HG02642 (cell line): Measurements from ENCODE around the gene S100P.
A peak's percentile ranks its signal among the peaks of the same experiment; 100 is the strongest.
"Not testable (repeated sequence)": the region's sequence is repeated elsewhere in the genome, so short reads cannot be mapped to it uniquely, and the experiment has no call there.

Experiments used
- ATAC-seq: cut with Tn5 transposase; IDR thresholded peaks from one replicate; pipeline ENCODE4 v1.9.1; 2021; ENCODE audit warnings: mild to moderate bottlenecking; ENCODE audit not compliant: unreplicated experiment, poor library complexity

S100P gene

DNA sequence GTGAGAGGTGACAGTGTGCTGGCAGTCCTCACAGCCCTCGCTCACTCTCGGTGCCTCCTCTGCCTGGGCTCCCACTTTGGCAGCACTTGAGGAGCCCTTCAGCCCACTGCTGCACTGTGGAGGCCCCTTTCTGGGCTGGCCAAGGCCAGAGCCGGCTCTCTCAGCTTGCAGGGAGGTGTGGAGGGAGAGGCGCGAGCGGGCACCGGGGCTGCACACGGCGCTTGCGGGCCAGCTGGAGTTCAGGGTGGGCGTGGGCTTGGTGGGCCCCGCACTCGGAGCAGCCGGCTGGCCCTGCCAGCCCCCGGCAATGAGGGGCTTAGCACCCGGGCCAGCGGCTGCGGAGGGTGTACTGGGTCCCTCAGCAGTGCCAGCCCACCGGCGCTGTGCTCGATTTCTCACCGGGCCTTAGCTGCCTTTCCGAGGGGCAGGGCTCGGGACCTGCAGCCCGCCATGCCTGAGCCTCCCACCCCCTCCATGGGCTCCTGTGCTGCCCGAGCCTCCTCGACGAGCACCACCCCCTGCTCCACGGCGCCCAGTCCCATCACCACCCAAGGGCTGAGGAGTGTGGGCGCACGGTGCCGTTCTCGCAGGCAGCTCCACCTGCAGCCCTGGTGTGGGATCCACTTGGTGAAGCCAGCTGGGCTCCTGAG, 21.0 kb upstream of the S100P start:
- not testable (repeated sequence) for ATAC-seq

DNA sequence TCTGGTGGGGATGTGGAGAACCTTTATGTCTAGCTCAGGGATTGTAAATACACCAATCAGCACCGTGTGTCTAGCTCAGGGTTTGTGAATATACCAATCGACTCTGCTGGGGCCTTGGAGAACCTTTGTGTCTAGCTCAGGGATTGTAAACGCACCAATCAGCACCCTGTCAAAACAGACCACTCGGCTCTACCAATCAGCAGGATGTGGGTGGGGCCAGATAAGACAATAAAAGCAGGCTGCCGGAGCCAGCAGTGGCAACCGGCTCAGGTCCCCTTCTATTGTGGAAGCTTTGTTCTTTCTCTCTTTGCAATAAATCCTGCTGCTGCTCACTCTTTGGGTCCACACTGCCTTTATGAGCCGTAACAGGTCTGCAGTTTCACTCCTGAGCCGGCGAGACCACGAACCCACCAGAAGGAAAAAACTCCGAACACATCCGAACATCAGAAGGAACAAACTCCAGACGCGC, 20.5 kb upstream of the S100P start:
- ATAC-seq: not testable (repeated sequence)

DNA sequence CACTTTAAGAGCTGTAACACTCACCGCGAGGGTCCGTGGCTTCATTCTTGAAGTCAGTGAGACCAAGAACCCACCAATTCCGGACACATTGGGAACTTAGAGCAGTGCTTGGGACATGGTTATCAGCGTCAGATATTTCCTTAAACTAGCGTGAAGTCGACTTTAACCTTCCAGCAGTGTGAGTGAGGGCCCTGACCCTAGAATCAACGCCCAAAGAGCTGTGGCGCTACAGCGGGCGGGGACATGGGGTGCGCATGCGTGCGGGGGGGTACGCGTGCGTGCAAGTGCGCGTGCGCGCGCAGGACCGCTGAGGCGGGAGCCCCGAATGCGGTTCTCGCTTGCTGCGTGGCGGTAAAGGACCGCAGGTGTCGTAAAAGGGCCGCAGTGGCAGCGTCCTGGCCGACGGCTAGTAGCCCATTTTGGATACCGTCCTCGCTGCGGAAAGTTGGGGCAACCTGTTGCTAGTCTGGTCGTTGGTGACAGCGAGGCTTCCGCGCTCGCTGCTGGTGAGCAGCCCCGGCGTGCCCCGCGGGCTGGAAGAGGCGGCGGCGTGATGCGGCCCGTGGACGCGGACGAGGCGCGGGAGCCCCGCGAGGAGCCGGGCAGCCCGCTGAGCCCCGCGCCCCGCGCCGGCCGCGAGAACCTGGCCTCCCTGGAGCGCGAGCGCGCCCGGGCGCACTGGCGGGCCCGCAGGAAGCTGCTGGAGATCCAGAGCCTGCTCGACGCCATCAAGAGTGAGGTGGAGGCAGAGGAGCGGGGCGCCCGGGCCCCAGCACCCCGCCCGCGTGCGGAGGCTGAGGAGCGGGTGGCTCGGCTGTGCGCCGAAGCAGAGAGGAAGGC, 19.8 kb upstream of the S100P start:
- peak; percentile 79 for ATAC-seq

DNA sequence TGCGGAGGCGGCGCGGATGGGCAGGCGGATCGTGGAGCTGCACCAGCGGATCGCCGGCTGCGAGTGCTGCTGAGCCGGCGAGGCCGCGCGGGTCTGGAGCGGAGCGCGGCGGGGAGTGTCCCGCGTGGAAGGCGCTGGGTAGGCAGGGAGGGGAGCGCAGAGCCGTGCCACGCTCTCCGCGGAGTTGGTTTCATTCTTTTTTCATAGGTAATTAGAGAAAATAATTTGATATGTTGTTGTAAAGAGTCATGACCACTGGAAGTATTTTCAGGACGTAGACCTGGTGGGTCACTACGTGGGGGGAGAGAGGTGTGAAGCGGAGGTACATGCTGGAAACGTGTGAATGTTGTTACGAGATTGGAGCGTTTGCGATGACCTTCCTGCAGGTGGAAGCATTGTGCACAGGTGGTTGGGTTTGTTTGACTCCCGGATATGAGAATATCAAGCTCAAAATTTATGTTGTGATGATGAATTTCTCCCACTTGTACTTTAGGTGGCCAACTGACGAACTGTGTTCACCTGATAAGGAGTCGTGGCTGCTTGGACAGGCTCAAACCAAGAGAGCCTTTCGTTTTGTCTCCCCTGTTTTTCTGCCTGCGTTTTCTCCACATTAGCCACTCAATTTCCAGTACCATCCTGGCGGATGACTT, 19.1 kb upstream of the S100P start:
- ATAC-seq: peak; percentile 37

DNA sequence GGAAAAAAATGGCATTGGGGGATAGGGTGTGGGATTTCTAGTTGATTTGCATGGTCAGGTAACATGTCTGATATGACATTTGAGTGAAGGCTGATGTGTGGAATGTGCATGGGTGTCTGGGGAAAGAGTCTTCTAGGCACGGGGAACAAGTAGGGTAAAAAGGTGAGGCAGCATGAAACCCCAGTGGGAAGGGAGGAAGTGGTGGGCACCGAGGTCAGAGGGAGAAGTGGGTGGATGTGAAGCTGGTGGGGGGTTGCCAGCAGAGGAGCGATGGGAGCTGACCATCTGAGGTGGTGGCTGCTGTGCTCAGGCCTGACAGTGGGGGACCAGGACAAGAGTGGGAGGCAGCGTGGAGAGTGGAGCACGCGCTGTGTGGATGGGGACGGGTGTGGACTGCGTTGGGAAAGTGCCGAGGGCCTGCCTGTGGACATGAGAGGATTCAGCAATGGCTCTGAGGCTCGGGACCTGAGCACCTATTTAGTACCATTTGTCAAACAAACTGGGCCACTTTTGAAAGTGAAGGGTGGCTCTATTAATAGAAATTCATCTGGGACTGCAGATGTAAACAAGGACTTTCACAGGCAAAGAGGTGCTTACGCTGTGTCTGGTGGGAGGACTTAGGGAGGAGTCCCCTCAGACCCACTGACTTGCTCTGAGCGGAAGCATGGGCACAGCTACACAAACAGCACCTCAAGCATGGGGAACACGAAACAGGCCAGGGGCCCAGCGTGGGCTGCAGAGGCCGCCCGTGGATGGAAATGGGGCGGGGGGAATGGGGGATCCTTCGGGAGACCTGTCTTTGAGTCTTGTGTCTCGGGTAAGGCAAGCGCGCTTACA, 16.7 kb upstream of the S100P start:
- no peak for ATAC-seq

DNA sequence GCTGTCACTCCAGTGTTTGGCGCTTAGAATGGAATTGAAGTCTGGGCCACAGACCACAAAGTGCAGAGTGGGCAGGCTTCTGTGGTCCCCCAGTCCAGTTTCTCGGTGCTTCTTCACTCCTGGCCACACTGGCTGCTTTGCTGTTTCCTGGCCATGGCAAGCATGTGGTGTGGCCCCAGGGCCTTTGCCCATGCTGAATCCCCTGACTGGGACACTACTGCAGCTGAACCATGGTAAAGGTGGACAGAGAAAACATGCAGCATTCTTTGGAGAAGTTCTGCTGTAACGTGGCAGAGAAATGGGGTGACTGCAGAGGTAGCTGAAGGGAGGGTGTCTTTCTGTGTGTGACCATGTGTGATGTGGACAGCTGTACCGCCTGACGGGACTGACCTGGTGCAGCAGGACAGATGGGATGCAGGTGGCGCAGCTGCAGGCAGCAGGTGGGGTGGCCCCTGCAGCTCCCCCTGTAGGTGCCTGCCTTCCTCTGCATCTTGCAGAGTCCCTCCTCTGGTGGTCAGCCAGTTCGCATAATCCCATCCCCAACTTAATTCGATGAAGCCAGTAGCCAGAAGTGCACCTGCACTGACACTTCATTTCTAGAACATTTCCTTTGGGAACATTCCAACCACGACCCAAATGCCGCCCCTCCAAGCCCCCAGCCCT, 13.2 kb upstream of the S100P start:
- no peak for ATAC-seq

DNA sequence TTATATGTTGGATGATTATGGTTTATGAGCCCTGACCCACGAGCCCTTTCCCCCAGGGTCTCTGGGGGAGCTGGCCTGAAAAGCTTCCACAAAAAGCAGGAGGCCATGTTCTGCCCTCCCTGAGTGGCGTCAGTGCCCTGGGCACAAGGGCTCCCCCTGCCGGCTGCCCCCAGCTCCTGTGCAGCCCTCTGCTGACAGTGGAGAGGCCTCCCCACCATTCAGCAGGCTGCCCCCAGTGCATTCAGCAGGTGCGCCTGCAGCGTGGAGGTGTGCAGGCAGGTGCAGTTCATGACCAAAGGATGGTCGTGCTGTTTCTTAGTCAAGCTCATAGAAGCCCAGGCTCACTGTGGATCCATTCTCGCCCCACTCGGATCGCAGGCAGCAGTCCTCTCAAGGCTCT, 12.5 kb upstream of the S100P start:
- ATAC-seq: no peak

DNA sequence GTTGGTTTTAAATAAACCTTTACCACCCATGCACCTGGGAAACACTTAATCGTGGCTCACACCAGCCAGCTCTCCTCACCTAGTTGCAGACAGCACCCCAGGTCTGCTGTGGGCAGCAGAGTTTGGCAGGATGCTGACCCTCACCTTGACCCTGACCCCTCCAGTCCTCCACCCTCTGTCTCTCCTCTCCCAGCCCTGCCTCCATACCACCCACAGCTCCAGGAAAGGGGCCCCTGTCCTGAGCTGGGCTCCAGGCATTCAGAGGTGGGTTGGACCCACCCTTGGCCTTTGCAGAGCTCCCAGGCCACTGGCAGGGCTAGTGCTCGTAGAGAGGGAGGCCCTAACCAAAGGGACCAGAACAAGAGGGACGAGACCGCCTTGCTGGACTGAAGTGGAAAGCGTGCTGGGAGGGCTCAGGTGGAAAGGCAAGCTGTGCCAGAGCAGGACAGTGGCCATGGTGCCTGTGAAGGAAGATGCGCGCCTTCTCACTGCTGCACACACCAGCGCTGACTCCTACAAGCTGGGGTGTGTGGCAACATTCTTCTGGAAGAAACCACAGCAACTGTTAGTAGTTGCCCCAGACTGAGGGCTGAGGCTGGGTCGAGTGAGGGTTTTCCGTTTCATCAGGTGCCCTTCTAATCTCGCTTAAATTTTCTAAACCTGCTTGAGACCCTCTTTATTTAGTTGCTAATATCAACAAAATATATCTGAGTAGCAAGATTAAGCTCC, 10.7 kb upstream of the S100P start:
- no peak for ATAC-seq

DNA sequence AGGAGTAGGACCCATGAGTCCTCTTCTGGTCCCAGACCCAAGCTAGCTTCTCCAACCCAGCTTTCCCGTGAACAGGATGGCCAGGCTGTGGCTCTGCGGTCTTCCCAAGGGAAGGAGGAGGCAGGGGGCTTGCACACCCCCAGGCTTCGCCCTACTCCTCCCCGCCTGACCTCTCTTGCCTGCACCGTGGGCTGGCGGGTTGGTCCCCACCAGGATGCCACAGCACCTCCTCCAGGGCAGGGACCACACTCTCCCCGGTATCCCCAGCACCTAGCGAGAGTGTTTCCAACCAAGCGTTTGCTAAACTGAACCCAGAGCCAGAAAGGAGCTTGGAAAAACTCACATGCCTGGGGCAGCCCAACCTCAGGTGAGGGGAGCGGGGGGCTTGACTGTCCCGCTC, 9.0 kb upstream of the S100P start:
- ATAC-seq: no peak

DNA sequence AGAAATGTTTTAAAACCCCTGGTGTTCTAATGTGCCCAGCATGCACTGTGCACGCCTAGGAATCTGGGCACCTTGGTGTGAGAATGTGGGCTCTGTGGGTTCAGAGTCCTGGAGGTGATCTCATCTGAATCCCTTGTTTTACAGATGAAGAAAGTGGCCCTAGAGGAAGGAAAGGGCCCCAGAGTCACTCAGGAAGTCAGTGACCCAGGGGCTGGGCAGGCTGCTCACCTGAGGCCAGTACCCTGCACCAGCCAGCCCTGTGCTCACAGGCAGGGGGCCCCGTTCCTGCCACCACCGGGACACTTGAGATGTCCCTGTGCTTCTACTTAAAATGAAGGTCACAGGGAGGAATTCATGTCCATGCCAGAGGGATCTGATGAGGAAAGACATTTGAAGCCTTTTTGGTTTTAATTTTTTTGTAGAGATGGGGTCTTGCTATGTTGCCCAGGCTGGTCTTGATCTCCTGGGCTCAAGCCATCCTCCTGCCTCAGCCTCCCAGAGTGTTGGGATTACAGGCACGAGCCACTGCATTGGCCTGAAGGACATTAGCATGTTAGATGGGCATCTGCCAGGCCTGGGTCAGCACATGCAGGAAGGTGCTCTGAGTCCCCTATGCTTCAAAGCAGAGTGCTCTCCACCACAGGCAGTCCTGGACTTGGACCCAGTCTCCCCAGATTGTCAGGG, 7.4 kb upstream of the S100P start:
- no peak for ATAC-seq

DNA sequence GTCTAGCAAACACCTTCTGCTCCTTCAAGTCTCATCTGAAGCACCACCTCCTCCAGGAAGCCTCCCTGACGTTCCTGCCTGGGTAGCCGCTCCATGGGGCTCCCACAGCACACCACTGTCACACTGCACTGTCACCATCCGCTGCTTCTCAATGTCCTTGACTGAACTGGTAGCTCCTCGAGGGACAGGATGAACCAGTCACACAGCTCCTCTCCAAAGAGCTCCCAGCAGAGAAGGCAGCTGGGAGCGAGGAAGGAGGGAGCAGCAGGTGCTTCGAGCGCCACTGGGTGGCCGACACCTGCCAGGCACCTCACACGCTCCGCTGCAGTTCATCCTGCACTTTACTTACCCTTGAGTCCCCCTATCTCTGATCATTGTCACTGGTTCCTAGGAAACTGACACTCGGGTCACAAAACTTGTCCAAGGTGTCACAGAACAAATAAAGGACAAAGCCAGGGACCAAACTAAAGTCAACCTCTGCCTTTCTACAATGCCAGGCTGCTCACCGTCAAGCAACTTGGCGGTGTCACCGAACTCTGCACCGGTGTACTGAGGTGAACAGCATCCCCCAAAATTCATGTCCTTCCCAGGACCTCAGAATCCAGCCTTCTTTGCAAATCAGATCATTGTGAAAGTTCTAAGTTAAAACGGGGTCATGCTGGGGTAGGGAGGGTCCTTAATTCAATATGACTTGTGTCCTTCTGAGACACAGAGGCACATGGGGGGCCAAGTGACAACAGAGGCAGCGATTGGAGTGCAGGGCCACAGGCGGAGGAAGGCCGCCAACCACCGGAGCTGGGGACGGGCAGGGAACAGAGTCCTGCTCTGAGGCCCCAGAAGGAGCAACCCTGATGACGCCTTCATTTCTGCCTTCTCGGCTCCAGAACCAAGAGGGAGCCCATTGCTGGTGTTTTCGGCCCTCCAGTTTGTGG, 5.5 kb upstream of the S100P start:
- no peak for ATAC-seq

DNA sequence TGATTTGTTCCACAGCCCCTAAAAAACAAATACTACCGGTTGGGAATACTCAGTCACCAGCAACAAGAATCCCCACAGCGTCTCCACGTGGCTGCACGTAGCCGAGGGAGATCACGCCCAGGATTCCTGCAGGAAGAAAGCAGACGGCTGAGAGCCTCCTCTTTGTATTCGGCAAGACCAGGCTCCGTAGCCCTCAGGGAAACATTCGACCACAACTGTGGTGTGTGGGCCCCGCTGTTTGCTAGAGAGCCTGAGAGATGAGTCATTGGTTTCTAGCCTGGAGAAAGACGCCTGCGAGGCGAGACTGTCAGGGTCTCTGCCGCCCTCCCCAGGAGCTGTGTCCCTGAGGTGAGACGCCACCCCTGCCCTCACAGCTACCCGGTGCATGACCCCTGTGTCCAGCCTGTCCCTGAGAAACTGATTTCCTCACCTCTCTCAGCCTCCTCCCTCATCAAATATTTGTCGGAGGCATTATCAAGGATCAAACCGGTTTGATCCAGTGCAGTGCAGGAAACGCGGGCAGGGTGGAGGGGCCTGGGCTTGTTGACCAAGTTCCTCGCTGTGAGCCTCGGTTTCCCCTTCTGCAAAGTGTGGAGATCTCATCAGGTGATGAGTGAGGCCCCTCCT, 4.7 kb upstream of the S100P start:
- peak; percentile 67 for ATAC-seq

DNA sequence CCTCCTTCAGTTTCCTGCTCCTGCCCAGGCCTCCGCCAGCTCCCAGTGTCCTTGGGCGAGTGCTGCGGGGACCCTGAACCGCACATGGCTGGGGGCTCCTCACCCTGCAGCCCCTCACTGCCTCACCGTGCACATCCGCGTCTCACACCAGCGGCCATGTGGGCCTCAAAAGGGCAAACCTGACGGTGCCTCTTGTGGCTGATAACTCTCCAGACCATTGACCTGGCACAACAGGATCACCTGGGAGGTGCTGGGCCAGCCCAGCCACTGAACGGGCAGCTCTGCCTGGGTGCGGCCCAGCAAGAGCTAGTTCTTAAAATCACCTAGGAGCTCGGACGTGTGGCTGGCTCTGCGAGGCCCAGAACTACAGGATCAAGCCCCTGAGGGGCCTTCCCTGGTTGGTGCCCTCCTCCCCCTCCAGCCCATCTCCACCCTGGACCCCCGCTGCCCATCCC, 4.1 kb upstream of the S100P start:
- ATAC-seq: no peak

DNA sequence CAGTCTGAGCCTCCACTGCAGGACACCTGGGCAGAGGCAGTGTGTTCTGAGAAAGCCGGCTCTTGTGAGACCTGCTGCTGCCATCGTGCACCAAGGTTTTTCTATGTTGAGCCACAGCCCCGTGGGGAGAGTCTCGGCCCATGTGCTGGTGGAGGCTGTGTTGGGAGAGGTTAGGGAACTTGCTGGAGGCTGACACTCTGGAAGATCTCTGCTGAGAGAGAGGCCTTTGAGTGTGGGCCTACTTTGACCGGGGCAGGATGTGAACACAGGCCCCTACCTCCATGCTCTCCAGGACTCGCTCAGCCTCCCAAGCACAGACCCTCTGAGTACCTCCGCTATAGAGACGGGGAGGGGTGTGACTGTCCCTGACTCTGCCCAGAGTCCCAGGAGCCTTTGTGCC, 1.3 kb upstream of the S100P start:
- ATAC-seq: no peak

DNA sequence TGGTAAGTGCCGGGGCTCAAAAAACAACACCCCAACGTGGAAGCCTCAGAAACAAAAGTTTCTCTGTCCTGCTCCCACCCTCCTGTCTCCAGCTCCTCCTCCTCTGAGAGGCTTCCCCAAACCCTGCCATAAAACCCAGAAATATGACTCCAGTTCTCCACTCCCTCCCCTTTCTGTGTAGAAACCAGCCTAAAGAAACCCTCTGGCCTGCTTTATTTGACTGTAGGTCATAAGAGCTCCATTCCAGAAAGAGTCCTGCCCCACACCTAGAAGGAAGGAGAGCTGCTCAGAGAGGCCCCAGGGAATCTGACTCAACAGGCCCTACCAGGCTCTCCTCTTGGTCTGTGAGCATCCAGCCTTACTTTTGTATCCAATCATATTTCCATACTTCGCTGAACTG, 872 bp upstream of the S100P start:
- no peak for ATAC-seq

DNA sequence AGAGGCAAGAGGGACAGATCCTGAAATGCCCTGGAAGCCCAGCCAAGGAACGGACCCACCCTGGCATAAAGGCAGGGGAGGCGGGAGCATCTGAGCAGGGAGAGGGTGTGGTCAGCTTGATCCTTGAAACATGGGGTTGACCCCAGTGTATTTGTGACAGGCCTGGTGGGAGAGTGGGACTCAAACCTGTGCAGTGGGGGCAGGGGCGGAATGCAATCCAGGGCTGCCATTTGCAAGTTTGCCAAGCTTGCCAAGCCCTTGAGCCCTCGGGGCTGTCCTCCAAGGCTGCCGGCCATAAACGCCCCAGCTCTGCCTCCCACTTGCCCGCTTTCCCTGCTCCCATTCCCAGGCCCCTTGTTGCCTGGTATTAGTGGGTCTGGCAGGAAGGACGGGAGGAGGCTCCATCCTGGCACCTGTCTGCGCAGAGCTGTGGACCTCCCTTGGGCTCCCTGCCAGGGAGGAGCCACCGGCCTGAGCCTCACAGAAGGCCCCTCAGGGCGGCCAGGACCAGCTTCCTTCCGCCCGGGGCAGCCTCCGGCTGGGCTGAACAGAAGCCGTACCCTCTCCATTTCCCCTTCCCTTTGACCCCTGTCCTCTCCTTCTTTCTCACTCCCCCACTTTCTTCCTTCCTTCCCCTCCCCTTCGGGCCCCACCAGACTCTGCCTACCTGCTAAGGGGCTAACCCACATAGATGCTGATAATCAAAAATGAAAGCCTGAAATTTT, 661 bp downstream of the S100P start:
- no peak for ATAC-seq
